ENCODE measurements around the gene BTNL9.

GRCh38 chr5:181059297-181060230 lies 19.5 kb downstream of the BTNL9 start:
- TF ChIP-seq CTCF (IDR thresholded peaks at IDR 0.05) (no peak), POLR2A (IDR thresholded peaks at IDR 0.05) (no peak)
